Measurements from ENCODE around the gene PHACTR1. TPM values are rescaled to one million over a fixed set of nuclear protein-coding genes. Genes with fewer than 3 reads are reported as not detected.

Gene PHACTR1
- total and polyA plus RNA-seq, 7 donors = 0.60 to 7.5 (median 3.7) TPM

- no peak overlapping the region for H3K27ac ChIP-seq
- H3K4me1 ChIP-seq = peaks cover 0 to 12% (median 5%) of the 10 kb centered on the region in 4 donors
- intact Hi-C loops (cut with DNase I) = no loop called here
These were observed 245.2 kb downstream of the PHACTR1 start for GRCh38 chr6:12961761-12962160.

GRCh38 chr6:12962529-12962928 is 246.0 kb downstream of the PHACTR1 start:
- intact Hi-C loops (cut with DNase I) = no loop called here
- TF ChIP-seq POLR2A (IDR thresholded peaks at IDR 0.05) = no peak
- no peak for TF ChIP-seq POLR2AphosphoS5 (IDR thresholded peaks at IDR 0.05)
- TF ChIP-seq CTCF (IDR thresholded peaks at IDR 0.05) = no peak
- TF ChIP-seq EP300 (IDR thresholded peaks at IDR 0.05) = no peak
- 61 to 76% methylated on average over 1 of the region's 1 CpG for WGBS, 2 donors
- Histone ChIP-seq H3K27ac (no peak overlapping the region), H3K9me3 (no peaks in the 10 kb centered on the region), H3K27me3 (no peaks in the 10 kb centered on the region), H3K4me3 (no peak overlapping the region), H3K36me3 (no peaks in the 10 kb centered on the region), H3K4me1 (peaks cover 0 to 12% (median 4%) of the 10 kb centered on the region in 4 donors)
- DNase-seq = no peak

More at GRCh38 chr6:12961761-12962160, 245.2 kb downstream of the PHACTR1 start:
- TF ChIP-seq POLR2AphosphoS5 (IDR thresholded peaks at IDR 0.05) (no peak), CTCF (IDR thresholded peaks at IDR 0.05) (no peak), POLR2A (IDR thresholded peaks at IDR 0.05) (no peak), EP300 (IDR thresholded peaks at IDR 0.05) (no peak)
- H3K4me3 ChIP-seq = no peak overlapping the region
- no peaks in the 10 kb centered on the region for H3K27me3 ChIP-seq
- WGBS, 2 donors = 82 to 86% methylated on average over 4 of the region's 4 CpGs
- DNase-seq = no peak
- no peaks in the 10 kb centered on the region for H3K9me3 ChIP-seq
- H3K36me3 ChIP-seq = no peaks in the 10 kb centered on the region

- no peaks in the 10 kb centered on the region for H3K36me3 ChIP-seq
- no peak overlapping the region for H3K4me3 ChIP-seq
- H3K27me3 ChIP-seq = no peaks in the 10 kb centered on the region
- no peak overlapping the region for H3K27ac ChIP-seq
- intact Hi-C loops (cut with DNase I) = no loop called here
- no peaks in the 10 kb centered on the region for H3K9me3 ChIP-seq
- no peak for DNase-seq
- peaks cover 0 to 7% (median 1%) of the 10 kb centered on the region in 4 donors for H3K4me1 ChIP-seq
- WGBS, 2 donors = 40 to 78% methylated on average over 5 of the region's 5 CpGs
- TF ChIP-seq CTCF (IDR thresholded peaks at IDR 0.05) = no peak
- TF ChIP-seq EP300 (IDR thresholded peaks at IDR 0.05) = no peak
- TF ChIP-seq POLR2A (IDR thresholded peaks at IDR 0.05) = no peak
- TF ChIP-seq POLR2AphosphoS5 (IDR thresholded peaks at IDR 0.05) = no peak
These were observed 246.4 kb downstream of the PHACTR1 start for GRCh38 chr6:12962987-12963386.

DNA sequence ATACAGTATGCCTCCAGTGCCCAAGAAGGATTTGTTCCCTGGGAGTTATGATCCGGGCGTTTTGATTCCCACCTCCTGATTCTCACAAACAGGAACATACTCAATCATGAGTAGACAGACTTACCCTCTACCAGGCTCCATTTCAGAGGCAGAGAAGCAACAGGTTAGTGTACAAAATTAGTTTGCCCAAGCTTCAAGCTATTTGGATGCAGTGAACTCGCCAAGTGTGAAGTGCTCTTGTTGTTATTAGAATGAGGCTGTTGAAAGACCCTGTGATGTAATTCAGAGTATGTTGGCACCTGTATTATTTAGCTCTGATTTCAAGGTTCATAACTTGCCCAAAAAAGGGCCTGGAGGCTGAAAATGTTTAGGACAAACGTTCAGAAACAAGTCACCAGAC is 247.0 kb downstream of the PHACTR1 start:
- Histone ChIP-seq H3K27ac (no peak overlapping the region), H3K27me3 (no peaks in the 10 kb centered on the region), H3K4me3 (no peak overlapping the region), H3K36me3 (no peaks in the 10 kb centered on the region), H3K9me3 (no peaks in the 10 kb centered on the region), H3K4me1 (peaks cover 0 to 2% (median 0%) of the 10 kb centered on the region in 4 donors)
- DNase-seq = no peak
- intact Hi-C loops (cut with DNase I) = no loop called here
- TF ChIP-seq EP300 (IDR thresholded peaks at IDR 0.05) (no peak), POLR2A (IDR thresholded peaks at IDR 0.05) (no peak), POLR2AphosphoS5 (IDR thresholded peaks at IDR 0.05) (no peak), CTCF (IDR thresholded peaks at IDR 0.05) (no peak)
- 55 to 68% methylated on average over 4 of the region's 4 CpGs for whole genome bisulfite sequencing, 2 donors

DNA sequence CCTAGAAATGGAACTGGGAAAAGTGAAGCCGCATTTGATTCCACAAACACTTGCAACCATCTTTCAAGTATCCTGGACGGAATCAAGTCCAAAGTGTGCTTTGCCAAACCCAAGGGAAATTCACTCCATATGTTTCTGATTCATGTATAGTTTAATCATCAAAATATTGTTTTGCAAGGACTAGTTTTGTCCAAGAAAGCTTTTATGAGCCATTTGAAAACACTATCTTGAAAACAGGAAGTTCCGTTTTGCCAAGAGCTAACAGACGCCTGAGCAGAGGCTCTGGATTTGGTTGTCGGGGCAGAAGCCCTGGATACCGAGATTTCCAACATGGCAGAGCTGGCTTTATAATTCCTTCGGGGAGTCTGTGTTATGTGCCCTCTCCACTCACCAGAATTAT is 251.1 kb downstream of the PHACTR1 start:
- intact Hi-C loops (cut with DNase I) = no loop called here

More for the DNA sequence above, 251.1 kb downstream of the PHACTR1 start:
- Histone ChIP-seq H3K36me3 (no peaks in the 10 kb centered on the region), H3K27me3 (no peaks in the 10 kb centered on the region), H3K9me3 (no peaks in the 10 kb centered on the region), H3K4me3 (no peak overlapping the region), H3K27ac (no peak overlapping the region), H3K4me1 (no peaks in the 10 kb centered on the region)
- WGBS, 2 donors = 69 to 73% methylated on average over 7 of the region's 7 CpGs
- no peak for DNase-seq
- TF ChIP-seq POLR2A (IDR thresholded peaks at IDR 0.05) = no peak
- no peak for TF ChIP-seq CTCF (IDR thresholded peaks at IDR 0.05)
- no peak for TF ChIP-seq EP300 (IDR thresholded peaks at IDR 0.05)
- TF ChIP-seq POLR2AphosphoS5 (IDR thresholded peaks at IDR 0.05) = no peak
